ENCODE data around the gene SYT9.
A peak's percentile ranks its signal among the peaks of the same experiment; 100 is the strongest.

The SYT9 gene

GRCh38 chr11:7347611-7348431 lies 96.1 kb downstream of the SYT9 start:
- no peak for DNase-seq

GRCh38 chr11:7348432-7349304 lies 97.0 kb downstream of the SYT9 start:
- DNase-seq: no peak

GRCh38 chr11:7351228-7351627 lies 99.5 kb downstream of the SYT9 start:
- no peak for DNase-seq

GRCh38 chr11:7353100-7353499 lies 101.4 kb downstream of the SYT9 start:
- peak in 1 of 6 experiments; percentile 11 for DNase-seq

- no peak for DNase-seq
Measured at GRCh38 chr11:7364660-7365059, 113.0 kb downstream of the SYT9 start.

- DNase-seq: no peak
Measured at GRCh38 chr11:7367803-7368202, 116.1 kb downstream of the SYT9 start.

- DNase-seq: no peak
Measured at GRCh38 chr11:7376386-7376785, 124.7 kb downstream of the SYT9 start.

- DNase-seq: no peak
Measured at GRCh38 chr11:7381937-7382336, 130.2 kb downstream of the SYT9 start.

- DNase-seq: no peak
Measured at GRCh38 chr11:7383406-7383805, 131.7 kb downstream of the SYT9 start.

- DNase-seq: no peak
Measured at GRCh38 chr11:7384691-7385090, 133.0 kb downstream of the SYT9 start.

- no peak for DNase-seq
Measured at GRCh38 chr11:7385532-7385931, 133.8 kb downstream of the SYT9 start.

- no peak for DNase-seq
Measured at GRCh38 chr11:7413961-7414915, 162.5 kb downstream of the SYT9 start.

- no peak for DNase-seq
Measured at GRCh38 chr11:7414973-7415817, 163.5 kb downstream of the SYT9 start.

- DNase-seq: no peak
Measured at GRCh38 chr11:7416080-7416479, 164.4 kb downstream of the SYT9 start.

- no peak for DNase-seq
Measured at GRCh38 chr11:7417328-7417727, 165.6 kb downstream of the SYT9 start.

- DNase-seq: no peak
Measured at GRCh38 chr11:7418061-7418460, 166.4 kb downstream of the SYT9 start.

- DNase-seq: no peak
Measured at GRCh38 chr11:7418906-7419305, 167.2 kb downstream of the SYT9 start.

- DNase-seq: no peak
Measured at GRCh38 chr11:7421136-7421535, 169.4 kb downstream of the SYT9 start.

GRCh38 chr11:7422544-7423331 lies 171.0 kb downstream of the SYT9 start:
- no peak for DNase-seq

- no peak for DNase-seq
Measured at GRCh38 chr11:7423946-7424345, 172.2 kb downstream of the SYT9 start.

- DNase-seq: no peak
Measured at GRCh38 chr11:7427733-7428132, 176.0 kb downstream of the SYT9 start.
